Spleen (tissue), 11 donors: ENCODE measurements around the gene TCF7. TPM values are rescaled to one million over a fixed set of nuclear protein-coding genes. Genes with fewer than 3 reads are reported as not detected.

Experiments
- DNase-seq: peaks from one replicate; pipeline ENCODE4 v3.0.0-alpha.2; 2020
- H3K27ac ChIP-seq, 8 donors: fragments of 200-600 bp; sonication (generic) in 7 of 8; 1 replicate in 4 of 8; 2 replicates in 4 of 8; pipeline versions ENCODE4 v1.5.0 to v1.8.0; 2016 to 2021; ENCODE audit warnings: inconsistent platforms in 4 of 8, mild to moderate bottlenecking in 4 of 8, moderate library complexity in 1 of 8
- H3K27me3 ChIP-seq, 7 donors: fragments of 200-600 bp; sonication (generic) in 6 of 7; replicated peaks in 1 of 7; 1 replicate in 4 of 7; 2 replicates in 3 of 7; pipeline versions ENCODE4 v1.5.0 to v1.8.0; 2016 to 2021; ENCODE audit warnings: inconsistent platforms in 3 of 7, mild to moderate bottlenecking in 1 of 7
- H3K36me3 ChIP-seq, 6 donors: fragments of 200-600 bp; sonication (generic) in 5 of 6; 1 replicate in 4 of 6; 2 replicates in 2 of 6; pipeline versions ENCODE4 v1.5.0 to v1.8.0; 2016 to 2021; ENCODE audit warnings: inconsistent platforms in 2 of 6
- H3K4me1 ChIP-seq, 6 donors: fragments of 200-600 bp; sonication (generic) in 5 of 6; 1 replicate in 3 of 6; 2 replicates in 3 of 6; pipeline versions ENCODE4 v1.5.0 to v1.8.0; 2016 to 2021; ENCODE audit warnings: inconsistent platforms in 3 of 6
- H3K4me3 ChIP-seq, 8 donors: fragments of 200-600 bp; sonication (generic) in 7 of 8; 1 replicate in 4 of 8; 2 replicates in 4 of 8; pipeline versions ENCODE4 v1.5.0 to v1.8.0; 2016 to 2021; ENCODE audit warnings: inconsistent platforms in 4 of 8, mild to moderate bottlenecking in 4 of 8, moderate library complexity in 2 of 8
- H3K9me3 ChIP-seq, 8 donors: fragments of 200-600 bp; sonication (generic) in 7 of 8; 1 replicate in 4 of 8; 2 replicates in 4 of 8; pipeline versions ENCODE4 v1.5.0 to v1.8.0; 2016 to 2021; ENCODE audit warnings: inconsistent platforms in 4 of 8
- POLR2A ChIP-seq, 3 donors: fragments of 450-650 bp; IDR thresholded peaks; one replicate each; pipeline ENCODE4 v1.5.1; 2017; ENCODE audit warnings: antibody characterized with exemption in 3 of 3, mild to moderate bottlenecking in 1 of 3
- POLR2AphosphoS5 ChIP-seq, 3 donors: sonication (generic); formaldehyde crosslinking; IDR thresholded peaks; one replicate each; pipeline ENCODE4 v1.5.1; 2017; ENCODE audit warnings: antibody characterized with exemption in 3 of 3
- WGBS, 5 donors: extraction: QIAGEN DNeasy Blood & Tissue Kit in 3 of 5; methylation state at CpG; one replicate each; pipeline versions ENCODE4 v1.1.5 to v1.1.7; 2013 to 2018; 5-methylcytosine and 5-hydroxymethylcytosine counted together
- intact Hi-C: fragments of 100-400 bp; cut with DNase I; formaldehyde crosslinking; loops from one replicate; pipeline ENCODE4 v1.15.0; 2023; ENCODE audit warnings: low total_unique reads
- polyA plus RNA-seq, 3 donors: library from polyadenylated mRNA; stranded (reverse); fragments of 200-250 nt; gene quantifications; one replicate each; pipeline ENCODE4 v1.2.1, GENCODE V29; 2013
- total RNA-seq, 7 donors: library from RNA; depleted of rRNA in 3 of 7; stranded (reverse); fragments of >200 nt in 3 of 7; fragmentation: NEBNext Ultra II Directional in 4 of 7; extraction: Animal tissue kit (Norgen Biotek cat#: 25700) in 4 of 7; gene quantifications; one replicate each; pipeline versions ENCODE4 v1.1.0 to v1.2.1, GENCODE V29; 2016 to 2021
- TF ChIP-seq, protein P1 (sequence below), 11 experiments: fragments of 200-600 bp in 7 of 11; fragments of 450-650 bp in 4 of 11; sonication (generic) in 4 of 11; IDR thresholded peaks in 8 of 11; conservative IDR thresholded peaks in 3 of 11; 1 replicate in 7 of 11; 2 replicates in 4 of 11; pipeline versions ENCODE4 v1.4.0 to v1.8.0; 2016 to 2021; ENCODE audit warnings: antibody characterized with exemption in 11 of 11, inconsistent platforms in 4 of 11, mild to moderate bottlenecking in 1 of 11
- donor health status: healthy with polysubstance abuse.
- donor health status: DM: no; HTN: no; CAD: no; lungs with moderate emphysema.
- donor health status: DM: no; HTN: no; CAD: no.
- donor health status: Bipolar disorder and iron deficiency.
- donor health status: healthy.
- donor health status: DM: no; HTN: no; CAD: no.
- donor health status: DM: yes; HTN: yes; CAD: no.

TCF7 gene
- total and polyA plus RNA-seq, 10 donors: 13.7 to 88.3 (median 36.8) TPM

DNA sequence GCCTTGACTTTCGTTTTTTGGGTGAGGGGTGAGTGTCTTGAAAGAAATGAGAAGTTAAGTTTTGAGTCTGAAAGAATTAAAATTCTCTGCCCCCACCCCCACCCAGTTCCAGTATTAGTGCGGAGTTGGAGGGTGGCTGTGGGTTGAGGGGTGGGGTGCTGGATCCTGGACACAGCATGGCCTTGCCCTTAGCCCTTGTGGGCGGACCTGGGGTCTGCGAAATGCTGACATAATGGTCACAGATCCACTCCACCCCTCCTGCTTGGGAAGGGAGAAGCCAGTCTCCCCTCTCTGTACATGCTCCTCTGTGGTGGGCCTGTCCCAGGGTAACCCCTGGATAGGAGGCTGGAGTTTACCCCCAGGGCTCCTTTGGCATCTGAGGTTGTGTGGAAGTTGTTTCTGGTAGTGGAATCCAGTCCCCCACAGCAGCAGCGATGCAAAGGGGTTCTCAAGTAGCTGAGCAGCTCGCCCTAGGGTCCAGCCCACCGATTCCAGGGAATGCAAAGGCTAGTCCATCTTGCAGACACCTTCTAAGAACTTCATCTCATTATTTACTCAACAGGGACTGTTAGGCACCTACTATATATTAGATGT lies 42.8 kb upstream of the TCF7 start:
- Histone ChIP-seq H3K27ac (peak overlapping the region in 1 of 8 donors; percentile 14), H3K4me3 (peak overlapping the region in 3 of 8 donors; percentile 23 to 68 (median 35)), H3K4me1 (peaks cover 0 to 18% (median 13%) of the 10 kb centered on the region in 6 donors), H3K9me3 (no peaks in the 10 kb centered on the region), H3K27me3 (peaks cover 0 to 39% (median 21%) of the 10 kb centered on the region in 7 donors), H3K36me3 (no peaks in the 10 kb centered on the region)
- intact Hi-C loops: no loop called here
- 60 to 76% (median 65%) methylated on average over 5 to 7 of the region's 7 CpGs for WGBS, 5 donors
- TF ChIP-seq POLR2A (IDR thresholded peaks at IDR 0.05) (no peak), POLR2AphosphoS5 (IDR thresholded peaks at IDR 0.05) (no peak)
- TF ChIP-seq, protein P1, sequence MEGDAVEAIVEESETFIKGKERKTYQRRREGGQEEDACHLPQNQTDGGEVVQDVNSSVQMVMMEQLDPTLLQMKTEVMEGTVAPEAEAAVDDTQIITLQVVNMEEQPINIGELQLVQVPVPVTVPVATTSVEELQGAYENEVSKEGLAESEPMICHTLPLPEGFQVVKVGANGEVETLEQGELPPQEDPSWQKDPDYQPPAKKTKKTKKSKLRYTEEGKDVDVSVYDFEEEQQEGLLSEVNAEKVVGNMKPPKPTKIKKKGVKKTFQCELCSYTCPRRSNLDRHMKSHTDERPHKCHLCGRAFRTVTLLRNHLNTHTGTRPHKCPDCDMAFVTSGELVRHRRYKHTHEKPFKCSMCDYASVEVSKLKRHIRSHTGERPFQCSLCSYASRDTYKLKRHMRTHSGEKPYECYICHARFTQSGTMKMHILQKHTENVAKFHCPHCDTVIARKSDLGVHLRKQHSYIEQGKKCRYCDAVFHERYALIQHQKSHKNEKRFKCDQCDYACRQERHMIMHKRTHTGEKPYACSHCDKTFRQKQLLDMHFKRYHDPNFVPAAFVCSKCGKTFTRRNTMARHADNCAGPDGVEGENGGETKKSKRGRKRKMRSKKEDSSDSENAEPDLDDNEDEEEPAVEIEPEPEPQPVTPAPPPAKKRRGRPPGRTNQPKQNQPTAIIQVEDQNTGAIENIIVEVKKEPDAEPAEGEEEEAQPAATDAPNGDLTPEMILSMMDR (IDR thresholded peaks at IDR 0.05 in 8 of 11, conservative IDR thresholded peaks at IDR 0.05 in 3 of 11): no peak
- no peak for DNase-seq

DNA sequence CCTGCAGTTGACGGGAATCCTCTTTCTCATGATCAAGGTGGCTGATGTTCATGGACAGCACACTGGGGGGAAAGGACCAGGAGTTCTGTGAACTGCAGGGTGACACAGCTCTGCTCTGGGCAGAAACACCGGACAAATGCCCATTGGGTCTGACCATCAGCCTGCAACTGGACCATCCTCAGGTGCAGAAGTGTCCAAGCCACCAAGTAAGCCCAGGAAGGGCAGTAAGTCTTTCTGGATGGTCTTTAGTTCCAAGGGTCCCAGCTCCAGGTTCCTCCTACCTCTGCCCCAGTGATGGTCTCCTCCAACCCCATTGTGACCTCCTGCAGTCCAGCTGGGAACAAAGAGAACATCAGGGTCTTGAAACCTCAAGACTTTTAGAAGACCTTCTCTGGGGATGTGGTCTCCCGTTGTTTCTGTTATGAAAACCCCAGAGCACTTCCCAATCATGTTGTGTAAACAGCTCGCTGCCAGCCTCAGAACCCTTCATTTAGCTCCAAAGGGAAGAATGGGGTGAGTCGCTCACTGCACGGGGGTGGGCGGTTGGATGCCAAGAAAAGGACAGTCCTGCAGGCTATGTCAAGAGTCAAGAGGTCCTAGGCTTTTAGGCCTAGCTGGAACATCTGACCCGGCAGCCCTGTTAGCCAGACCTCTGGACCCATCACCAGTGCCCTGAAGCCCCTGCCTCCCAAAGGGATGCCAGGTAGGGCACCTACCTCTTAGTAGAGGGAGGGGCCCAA lies 41.8 kb upstream of the TCF7 start:
- WGBS, 5 donors: 86 to 94% (median 89%) methylated on average over 8 of the region's 8 CpGs
- peaks cover 0 to 18% (median 13%) of the 10 kb centered on the region in 6 donors for H3K4me1 ChIP-seq

DNA sequence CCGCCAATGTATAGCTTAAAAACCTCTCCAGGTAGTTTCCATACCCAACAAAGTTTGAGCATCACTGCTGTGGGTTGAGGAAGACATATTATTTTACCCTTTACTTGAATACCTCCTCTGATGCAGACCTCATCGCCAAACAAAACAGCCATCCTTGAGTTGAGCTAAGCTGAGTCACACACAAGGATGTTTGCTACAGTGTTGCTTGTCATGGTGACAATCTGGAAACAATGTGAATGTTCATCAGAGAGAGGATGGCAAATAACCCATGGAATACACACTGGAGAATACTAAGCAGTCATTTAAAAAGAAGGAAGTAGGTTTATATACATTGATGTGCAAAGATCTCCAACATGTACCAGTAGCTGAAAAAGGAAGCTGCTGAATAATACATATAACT lies 41.1 kb upstream of the TCF7 start:
- TF ChIP-seq POLR2A (IDR thresholded peaks at IDR 0.05): no peak
- TF ChIP-seq, protein P1 (IDR thresholded peaks at IDR 0.05 in 8 of 11, conservative IDR thresholded peaks at IDR 0.05 in 3 of 11): no peak
- no peak for TF ChIP-seq POLR2AphosphoS5 (IDR thresholded peaks at IDR 0.05)
- Histone ChIP-seq H3K4me3 (no peak overlapping the region), H3K36me3 (no peaks in the 10 kb centered on the region), H3K27ac (no peak overlapping the region), H3K4me1 (peaks cover 0 to 18% (median 13%) of the 10 kb centered on the region in 6 donors), H3K27me3 (peaks cover 0 to 39% (median 21%) of the 10 kb centered on the region in 7 donors), H3K9me3 (no peaks in the 10 kb centered on the region)
- intact Hi-C loops: no loop called here
- WGBS, 5 donors: 44 to 96% (median 71%) methylated on average over 2 of the region's 2 CpGs
- DNase-seq: no peak

More for the DNA sequence above, 41.8 kb upstream of the TCF7 start:
- H3K27me3 ChIP-seq: peaks cover 0 to 39% (median 21%) of the 10 kb centered on the region in 7 donors
- no peak overlapping the region for H3K27ac ChIP-seq
- no peak for TF ChIP-seq POLR2A (IDR thresholded peaks at IDR 0.05)
- no peak for TF ChIP-seq POLR2AphosphoS5 (IDR thresholded peaks at IDR 0.05)
- intact Hi-C loops: no loop called here
- H3K4me3 ChIP-seq: no peak overlapping the region
- H3K36me3 ChIP-seq: no peaks in the 10 kb centered on the region
- H3K9me3 ChIP-seq: no peaks in the 10 kb centered on the region
- no peak for DNase-seq

DNA sequence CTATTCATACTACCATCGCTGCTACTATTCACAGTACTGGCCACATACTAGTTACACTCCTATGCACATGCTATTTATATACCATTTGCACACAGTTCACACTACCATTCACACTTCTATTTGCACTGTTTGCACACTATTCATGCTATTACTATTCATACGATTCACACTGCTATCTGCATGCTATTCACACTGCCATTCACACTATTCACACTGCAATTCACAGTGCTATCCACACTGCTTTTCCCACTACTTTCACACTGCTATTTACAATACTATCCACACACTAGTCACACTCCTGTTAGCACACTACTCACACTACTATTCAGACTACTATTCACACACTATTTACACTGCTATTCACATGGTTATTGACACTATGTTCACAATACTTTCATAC lies 39.4 kb upstream of the TCF7 start:
- Histone ChIP-seq H3K27me3 (peaks cover 0 to 30% (median 17%) of the 10 kb centered on the region in 7 donors), H3K27ac (no peak overlapping the region), H3K9me3 (no peaks in the 10 kb centered on the region), H3K4me3 (no peak overlapping the region), H3K4me1 (peaks cover 0 to 18% (median 13%) of the 10 kb centered on the region in 6 donors), H3K36me3 (no peaks in the 10 kb centered on the region)
- DNase-seq: no peak
- intact Hi-C loops: no loop called here
- WGBS, 5 donors: 78 to 97% (median 92%) methylated on average over 2 of the region's 2 CpGs
- no peak for TF ChIP-seq POLR2AphosphoS5 (IDR thresholded peaks at IDR 0.05)
- TF ChIP-seq, protein P1 (IDR thresholded peaks at IDR 0.05 in 8 of 11, conservative IDR thresholded peaks at IDR 0.05 in 3 of 11): no peak
- no peak for TF ChIP-seq POLR2A (IDR thresholded peaks at IDR 0.05)
